Ecto neural progenitor cell (in vitro differentiated cells): Measurements from ENCODE around the gene ATP2C2.

ENCODE experiments used
- DNase-seq: peaks from one replicate; pipeline ENCODE4 v3.0.0-alpha.2; 2018; ENCODE audit warnings: low spot score

The ATP2C2 gene

GRCh38 chr16:84498223-84498610 is 129.9 kb downstream of the ATP2C2 start:
- DNase-seq = no peak

- DNase-seq = no peak
Measured at GRCh38 chr16:84498859-84499620, 130.7 kb downstream of the ATP2C2 start.

- no peak for DNase-seq
Measured at GRCh38 chr16:84499638-84500037, 131.3 kb downstream of the ATP2C2 start.

- DNase-seq = no peak
Measured at GRCh38 chr16:84500531-84500930, 132.2 kb downstream of the ATP2C2 start.

GRCh38 chr16:84501077-84501735 is 132.9 kb downstream of the ATP2C2 start:
- no peak for DNase-seq

- no peak for DNase-seq
Measured at GRCh38 chr16:84502075-84502474, 133.7 kb downstream of the ATP2C2 start.

- no peak for DNase-seq
Measured at GRCh38 chr16:84502581-84502980, 134.2 kb downstream of the ATP2C2 start.

GRCh38 chr16:84503751-84504395 is 135.5 kb downstream of the ATP2C2 start:
- no peak for DNase-seq

- DNase-seq = peak; percentile 99
Measured at GRCh38 chr16:84504420-84505248, 136.3 kb downstream of the ATP2C2 start, which contains the start of gene MEAK7. TSS of gene MEAK7 (minus strand) at chr16:84504659. CDS start at chr16:84498086, 6,573 bp downstream.

GRCh38 chr16:84505249-84506187 is 137.2 kb downstream of the ATP2C2 start:
- DNase-seq = no peak

GRCh38 chr16:84507011-84507982 is 139.0 kb downstream of the ATP2C2 start:
- DNase-seq = no peak

- no peak for DNase-seq
Measured at GRCh38 chr16:84508502-84508901, 140.2 kb downstream of the ATP2C2 start.

GRCh38 chr16:84509032-84509950 is 141.0 kb downstream of the ATP2C2 start:
- DNase-seq = no peak

GRCh38 chr16:84511180-84511800 is 143.0 kb downstream of the ATP2C2 start:
- peak; percentile 87 for DNase-seq

GRCh38 chr16:84511831-84512230 is 143.5 kb downstream of the ATP2C2 start:
- DNase-seq = no peak

GRCh38 chr16:84513123-84513522 is 144.8 kb downstream of the ATP2C2 start:
- DNase-seq = no peak

- DNase-seq = no peak
Measured at GRCh38 chr16:84513666-84514065, 145.3 kb downstream of the ATP2C2 start.
